IMR-90 (cell line): ENCODE measurements around the gene CENPX. TPM values are rescaled to one million over a fixed set of nuclear protein-coding genes. Genes with fewer than 3 reads are reported as not detected.

Experiments used
- ATAC-seq: fragments of 200-7000 bp; cut with Tn5 transposase; 2 replicates; pipeline ENCODE4 v1.9.1; 2020; ENCODE audit warnings: low read depth, mild to moderate bottlenecking, moderate library complexity
- BruUV-seq: library from RNA; stranded (reverse); fragments of 400-500 nt; replicated peaks from 2 replicates; lab custom pipeline; 2021; lab: Mats Ljungman, UMichigan
- CTCF ChIA-PET: fragments of 300-600 bp; formaldehyde crosslinking; extraction: SDS; loops from one replicate; lab custom pipeline; 2021; ENCODE audit warnings: antibody characterized with exemption; lab: Yijun Ruan, JAX
- POLR2A ChIA-PET: fragments of 300-600 bp; sonication (Branson Sonifier 250); formaldehyde crosslinking; loops from one replicate; lab custom pipeline; 2022; ENCODE audit warnings: antibody characterized with exemption; ENCODE audit not compliant: unreplicated experiment; lab: Charles Lee
- DNase-seq: peaks from one replicate; pipeline ENCODE4 v3.0.0; 2013
- H2AFZ ChIP-seq: replicated peaks from 2 replicates; pipeline ENCODE3; 2013; ENCODE audit warnings: low read length, mild to moderate bottlenecking; ENCODE audit not compliant: poor library complexity
- H2AK5ac ChIP-seq: 2 replicates; pipeline ENCODE4 v1.6.1; 2013; ENCODE audit warnings: low read depth, low read length, inconsistent platforms
- H2AK9ac ChIP-seq: replicated peaks from 2 replicates; pipeline ENCODE3; 2013; ENCODE audit warnings: mild to moderate bottlenecking, low read depth, low read length, moderate library complexity; ENCODE audit not compliant: poor library complexity
- H2BK120ac ChIP-seq: 2 replicates; pipeline ENCODE4 v1.6.1; 2013; ENCODE audit warnings: low read depth, low read length, inconsistent platforms
- H2BK15ac ChIP-seq: 3 replicates; pipeline ENCODE4 v1.6.1; 2013; ENCODE audit warnings: low read depth, low read length, inconsistent platforms
- H2BK20ac ChIP-seq: 2 replicates; pipeline ENCODE4 v1.6.1; 2013; ENCODE audit warnings: low read depth, mild to moderate bottlenecking, inconsistent platforms, low read length, moderate library complexity
- H2BK5ac ChIP-seq: 2 replicates; pipeline ENCODE4 v1.6.1; 2013; ENCODE audit warnings: mild to moderate bottlenecking, low read depth, low read length, inconsistent platforms; ENCODE audit not compliant: poor library complexity, severe bottlenecking
- H3K14ac ChIP-seq: replicated peaks from 2 replicates; pipeline ENCODE4 v1.6.1; 2013; ENCODE audit warnings: low read depth, low read length, inconsistent platforms
- H3K18ac ChIP-seq: 2 replicates; pipeline ENCODE4 v1.6.1; 2013; ENCODE audit warnings: low read depth, low read length, control low read depth
- H3K23ac ChIP-seq: 2 replicates; pipeline ENCODE4 v1.6.1; 2013; ENCODE audit warnings: low read depth, low read length, inconsistent platforms
- H3K27ac ChIP-seq: 2 replicates; pipeline ENCODE4 v1.5.1; 2013; ENCODE audit warnings: mild to moderate bottlenecking, control low read depth, low read length; ENCODE audit not compliant: insufficient read depth
- H3K27me3 ChIP-seq: 2 replicates; pipeline ENCODE4 v1.6.1; 2013; ENCODE audit warnings: low read length; ENCODE audit not compliant: control insufficient read depth, insufficient read depth
- H3K36me3 ChIP-seq: 2 replicates; pipeline ENCODE4 v1.6.1; 2013; ENCODE audit warnings: low read length, mixed read lengths; ENCODE audit not compliant: control insufficient read depth, insufficient read depth
- H3K4ac ChIP-seq: 2 replicates; pipeline ENCODE4 v1.6.1; 2013; ENCODE audit warnings: low read depth, low read length, inconsistent platforms
- H3K4me1 ChIP-seq: 2 replicates; pipeline ENCODE4 v1.6.1; 2013; ENCODE audit warnings: low read length, mixed read lengths; ENCODE audit not compliant: control insufficient read depth, insufficient read depth
- H3K4me2 ChIP-seq: 2 replicates; pipeline ENCODE4 v1.6.1; 2013; ENCODE audit warnings: low read depth, mild to moderate bottlenecking, control low read depth, low read length, moderate library complexity
- H3K4me3 ChIP-seq: 2 replicates; pipeline ENCODE4 v1.5.1; 2013; ENCODE audit warnings: low read depth, mild to moderate bottlenecking, control low read depth, low read length, moderate library complexity; ENCODE audit not compliant: insufficient read depth
- H3K56ac ChIP-seq: 2 replicates; pipeline ENCODE4 v1.6.1; 2013; ENCODE audit warnings: low read length, inconsistent platforms; ENCODE audit not compliant: insufficient read depth; ENCODE audit errors: extremely low read depth
- H3K79me1 ChIP-seq, 2 experiments: 2 replicates each; pipeline ENCODE4 v1.6.1; 2013; ENCODE audit warnings: low read length in 2 of 2, inconsistent platforms in 1 of 2, low read depth in 1 of 2
- H3K9ac ChIP-seq: 2 replicates; pipeline ENCODE4 v1.6.1; 2013; ENCODE audit warnings: low read depth, low read length, control low read depth
- H3K9me1 ChIP-seq: 2 replicates; pipeline ENCODE4 v1.6.1; 2013; ENCODE audit warnings: low read length, inconsistent platforms; ENCODE audit not compliant: insufficient read depth
- H3K9me3 ChIP-seq: 2 replicates; pipeline ENCODE4 v1.6.1; 2013; ENCODE audit warnings: low read length; ENCODE audit not compliant: control insufficient read depth, insufficient read depth
- H4K20me1 ChIP-seq: 2 replicates; pipeline ENCODE4 v1.6.1; 2013; ENCODE audit warnings: low read length, inconsistent platforms; ENCODE audit not compliant: insufficient read depth
- H4K5ac ChIP-seq: 2 replicates; pipeline ENCODE4 v1.6.1; 2013; ENCODE audit warnings: mild to moderate bottlenecking, low read depth, low read length, control low read depth
- H4K8ac ChIP-seq, 2 experiments: 2 replicates each; pipeline ENCODE4 v1.6.1; 2013; ENCODE audit warnings: low read depth in 2 of 2, low read length in 2 of 2, control low read depth in 1 of 2, inconsistent platforms in 1 of 2
- H4K91ac ChIP-seq: 2 replicates; pipeline ENCODE4 v1.6.1; 2013; ENCODE audit warnings: low read depth, low read length, inconsistent platforms; ENCODE audit not compliant: insufficient read depth
- BHLHE40 ChIP-seq: fragments of 150-350 bp; IDR thresholded peaks from 2 replicates; pipeline ENCODE4 v1.6.1; 2016; ENCODE audit warnings: mild to moderate bottlenecking, low read depth, low read length
- ELK1 ChIP-seq: fragments of 150-350 bp; IDR thresholded peaks from 2 replicates; pipeline ENCODE4 v1.6.1; 2016; ENCODE audit warnings: low read depth, mild to moderate bottlenecking, low read length, moderate library complexity, borderline replicate concordance
- MXI1 ChIP-seq: IDR thresholded peaks from 2 replicates; pipeline ENCODE4 v1.6.1; 2012; ENCODE audit warnings: low read depth, mild to moderate bottlenecking, low read length, moderate library complexity, borderline replicate concordance
- POLR2A ChIP-seq: IDR thresholded peaks from 2 replicates; pipeline ENCODE4 v1.6.1; 2012; ENCODE audit warnings: mild to moderate bottlenecking, low read depth, low read length
- RAD21 ChIP-seq: IDR thresholded peaks from 2 replicates; pipeline ENCODE4 v1.6.1; 2012; ENCODE audit warnings: low read length, improper control_type of control experiment
- RCOR1 ChIP-seq: IDR thresholded peaks from 2 replicates; pipeline ENCODE4 v1.6.1; 2012; ENCODE audit warnings: mild to moderate bottlenecking, low read length, improper control_type of control experiment; ENCODE audit not compliant: insufficient replicate concordance
- RFX5 ChIP-seq: IDR thresholded peaks from 2 replicates; pipeline ENCODE4 v1.8.0; 2012; ENCODE audit warnings: low read depth, mild to moderate bottlenecking, low read length, moderate library complexity
- whole genome bisulfite sequencing, 2 experiments: methylation state at CpG; one replicate each; pipeline versions ENCODE4 v1.1.5 to v1.1.7; 2013; ENCODE audit warnings: missing lambda C conversion rate in 2 of 2; ENCODE audit not compliant: insufficient read length in 1 of 2; ENCODE audit errors: extremely low coverage in 2 of 2; 5-methylcytosine and 5-hydroxymethylcytosine counted together
- dilution Hi-C: fragments of 300-500 bp; cut with HindIII; formaldehyde crosslinking; loops from one replicate; pipeline ENCODE4 v1.14.3; 2018; ENCODE audit warnings: low sequenced_read_pairs; ENCODE audit not compliant: unreplicated experiment
- in situ Hi-C: fragments of 300-500 bp; cut with MboI; formaldehyde crosslinking; loops from 3 replicates; pipeline ENCODE4 v1.14.3; 2019; ENCODE audit warnings: low sequenced_read_pairs, inconsistent platforms, mixed read lengths
- intact Hi-C: fragments of 100-400 bp; cut with micrococcal nuclease; formaldehyde crosslinking; loops from 2 replicates; pipeline ENCODE4 v1.10.0; 2022
- polyA plus RNA-seq, 3 experiments: library from polyadenylated mRNA; depleted of rRNA; stranded (reverse); fragments of >200 nt; gene quantifications; 2 replicates each; pipeline ENCODE4 v1.2.3, GENCODE V29; 2012; ENCODE audit warnings: low replicate concordance in 1 of 3
- total RNA-seq: library from RNA; depleted of rRNA; stranded (reverse); fragments of >200 nt; gene quantifications from 2 replicates; pipeline ENCODE4 v1.2.3, GENCODE V29; 2012

The CENPX gene
- total and polyA plus RNA-seq, 2 of the 4 experiments (the other 2 are of a cell fraction): 44.8 to 86.8 TPM

GRCh38 chr17:82055023-82055964, 32.6 kb upstream of the CENPX start:
- no peak overlapping the region for H3K23ac ChIP-seq
- TF ChIP-seq BHLHE40 (no peak), POLR2A (no peak), RAD21 (no peak), RCOR1 (no peak), MXI1 (no peak), ELK1 (no peak), RFX5 (no peak)
- POLR2A ChIA-PET: no interaction called here

More at GRCh38 chr17:82055023-82055964, 32.6 kb upstream of the CENPX start:
- H2BK120ac ChIP-seq: no peak overlapping the region
- peaks cover 4% of the 10 kb centered on the region for H4K20me1 ChIP-seq
- no peak overlapping the region for H2AK5ac ChIP-seq
- no peak overlapping the region for H3K56ac ChIP-seq
- H3K4me2 ChIP-seq: no peak overlapping the region
- peaks cover 12 to 37% of the 10 kb centered on the region in 2 experiments for H3K79me1 ChIP-seq
- peaks cover 5% of the 10 kb centered on the region for H3K9me1 ChIP-seq
- BruUV-seq: no TSS peak
- CTCF ChIA-PET: no interaction called here
- DNase-seq: no peak
- no peak overlapping the region for H3K4ac ChIP-seq
- H3K4me3 ChIP-seq: no peak overlapping the region
- no peak overlapping the region for H3K9ac ChIP-seq
- peaks cover 59% of the 10 kb centered on the region for H3K36me3 ChIP-seq
- no peak overlapping the region for H4K91ac ChIP-seq
- H3K4me1 ChIP-seq: peaks cover 15% of the 10 kb centered on the region
- H2BK20ac ChIP-seq: no peak overlapping the region
- H3K9me3 ChIP-seq: no peaks in the 10 kb centered on the region
- H4K5ac ChIP-seq: no peak overlapping the region
- no peak overlapping the region for H2BK5ac ChIP-seq
- in situ Hi-C loops (no loop called here), dilution Hi-C loops (no loop called here), intact Hi-C loops (no loop called here)
- no peak overlapping the region for H3K27ac ChIP-seq
- H4K8ac ChIP-seq: no peak overlapping the region
- no peak overlapping the region for H3K14ac ChIP-seq
- H3K27me3 ChIP-seq: no peaks in the 10 kb centered on the region
- WGBS, 2 experiments: 83% methylated on average over 6 of the region's 26 CpGs; no CpG with 5 or more reads in 1 of the 2 experiments
- H3K18ac ChIP-seq: no peak overlapping the region
- ATAC-seq: no peak
- no peak overlapping the region for H2BK15ac ChIP-seq
- no peak overlapping the region for H2AFZ ChIP-seq
- H2AK9ac ChIP-seq: peak overlapping the region; percentile 42
